NT2/D1 (cell line): ENCODE results near the gene LARP6.

Source experiments
- DNase-seq: peaks from one replicate; pipeline ENCODE4 v3.0.0-alpha.2; 2011; ENCODE audit warnings: low read depth, low spot score
- H3K27me3 ChIP-seq: 2 replicates; pipeline ENCODE4 v1.6.0; 2011; ENCODE audit warnings: mild to moderate bottlenecking; ENCODE audit not compliant: insufficient read length, insufficient read depth
- H3K36me3 ChIP-seq: 2 replicates; pipeline ENCODE4 v1.6.1; 2011; ENCODE audit warnings: mild to moderate bottlenecking, low read length, mixed read lengths; ENCODE audit not compliant: insufficient read depth, insufficient read length
- H3K4me1 ChIP-seq: 2 replicates; pipeline ENCODE4 v1.5.1; 2011; ENCODE audit not compliant: insufficient read depth, insufficient read length
- H3K4me3 ChIP-seq: 2 replicates; pipeline ENCODE4 v1.5.1; 2011; ENCODE audit warnings: low read depth; ENCODE audit not compliant: insufficient read length
- H3K9ac ChIP-seq: 2 replicates; pipeline ENCODE4 v1.6.0; 2011; ENCODE audit warnings: low read depth; ENCODE audit not compliant: insufficient read length
- H3K9me3 ChIP-seq: 2 replicates; pipeline ENCODE4 v1.5.1; 2011; ENCODE audit warnings: mild to moderate bottlenecking, low read length; ENCODE audit not compliant: insufficient read depth
- SUZ12 ChIP-seq: IDR thresholded peaks from 2 replicates; pipeline ENCODE4 v1.6.1; 2011; ENCODE audit not compliant: insufficient read length, insufficient read depth; ENCODE audit errors: extremely low read depth
- YY1 ChIP-seq: IDR thresholded peaks from 2 replicates; pipeline ENCODE4 v1.6.1; 2011; ENCODE audit not compliant: insufficient read length, insufficient read depth
- ZNF274 ChIP-seq: IDR thresholded peaks from 2 replicates; pipeline ENCODE4 v1.6.1; 2011; ENCODE audit warnings: mild to moderate bottlenecking, low read depth, low read length

The LARP6 gene

DNA sequence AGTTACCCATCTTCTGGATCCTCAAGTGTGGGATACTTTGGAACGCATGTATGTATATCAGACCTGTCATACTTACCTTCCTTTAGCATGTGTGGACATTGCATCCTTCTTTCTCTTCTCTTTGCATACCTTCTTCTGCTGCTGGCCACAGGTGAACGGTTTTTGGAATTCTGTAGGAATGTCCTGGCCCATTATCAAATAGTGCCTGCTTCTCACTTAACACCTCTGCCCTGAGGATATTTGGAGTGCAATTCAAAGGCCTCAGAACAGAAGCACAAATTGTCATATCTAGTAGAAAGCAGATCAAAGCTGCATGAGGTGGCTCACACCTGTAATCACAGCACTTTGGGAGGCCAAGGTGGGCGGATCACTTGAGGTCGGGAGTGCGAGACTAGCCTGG, 56.5 kb downstream of the LARP6 start:
- Histone ChIP-seq H3K4me3 (no peak overlapping the region), H3K4me1 (no peaks in the 10 kb centered on the region), H3K9me3 (no peaks in the 10 kb centered on the region), H3K36me3 (no peaks in the 10 kb centered on the region), H3K9ac (no peak overlapping the region), H3K27me3 (no peaks in the 10 kb centered on the region)
- DNase-seq: no peak
- TF ChIP-seq ZNF274 (no peak), SUZ12 (no peak), YY1 (no peak)

- no peaks in the 10 kb centered on the region for H3K4me1 ChIP-seq
- DNase-seq: no peak
Measured at GRCh38 chr15:70796516-70797310, 57.2 kb downstream of the LARP6 start.

DNA sequence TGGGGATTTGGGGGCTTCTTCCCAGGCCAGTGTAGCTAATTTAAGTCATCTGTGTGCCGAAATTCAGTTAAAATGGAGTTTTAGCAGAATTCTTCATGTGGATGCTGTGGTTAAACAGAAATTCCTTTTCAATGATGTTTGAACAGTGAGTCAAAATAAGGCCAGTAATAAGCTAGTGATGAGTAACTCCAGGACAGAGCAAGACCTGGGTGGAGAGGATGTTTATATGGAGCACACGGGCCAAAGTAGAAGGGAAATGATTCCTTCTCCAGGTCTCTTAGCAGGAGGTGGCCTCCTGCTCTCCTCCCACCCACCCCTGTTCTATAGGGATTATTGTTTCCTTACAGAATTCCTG, 58.7 kb downstream of the LARP6 start:
- no peaks in the 10 kb centered on the region for H3K4me1 ChIP-seq
- DNase-seq: no peak
- no peaks in the 10 kb centered on the region for H3K9me3 ChIP-seq
- TF ChIP-seq YY1 (no peak), ZNF274 (no peak), SUZ12 (no peak)
- no peaks in the 10 kb centered on the region for H3K36me3 ChIP-seq
- no peak overlapping the region for H3K4me3 ChIP-seq
- no peak overlapping the region for H3K9ac ChIP-seq
- no peaks in the 10 kb centered on the region for H3K27me3 ChIP-seq

More at GRCh38 chr15:70796516-70797310, 57.2 kb downstream of the LARP6 start:
- Histone ChIP-seq H3K4me3 (no peak overlapping the region), H3K9ac (no peak overlapping the region), H3K36me3 (no peaks in the 10 kb centered on the region), H3K9me3 (no peaks in the 10 kb centered on the region), H3K27me3 (no peaks in the 10 kb centered on the region)
- no peak for TF ChIP-seq ZNF274
- TF ChIP-seq YY1: no peak
- no peak for TF ChIP-seq SUZ12

DNA sequence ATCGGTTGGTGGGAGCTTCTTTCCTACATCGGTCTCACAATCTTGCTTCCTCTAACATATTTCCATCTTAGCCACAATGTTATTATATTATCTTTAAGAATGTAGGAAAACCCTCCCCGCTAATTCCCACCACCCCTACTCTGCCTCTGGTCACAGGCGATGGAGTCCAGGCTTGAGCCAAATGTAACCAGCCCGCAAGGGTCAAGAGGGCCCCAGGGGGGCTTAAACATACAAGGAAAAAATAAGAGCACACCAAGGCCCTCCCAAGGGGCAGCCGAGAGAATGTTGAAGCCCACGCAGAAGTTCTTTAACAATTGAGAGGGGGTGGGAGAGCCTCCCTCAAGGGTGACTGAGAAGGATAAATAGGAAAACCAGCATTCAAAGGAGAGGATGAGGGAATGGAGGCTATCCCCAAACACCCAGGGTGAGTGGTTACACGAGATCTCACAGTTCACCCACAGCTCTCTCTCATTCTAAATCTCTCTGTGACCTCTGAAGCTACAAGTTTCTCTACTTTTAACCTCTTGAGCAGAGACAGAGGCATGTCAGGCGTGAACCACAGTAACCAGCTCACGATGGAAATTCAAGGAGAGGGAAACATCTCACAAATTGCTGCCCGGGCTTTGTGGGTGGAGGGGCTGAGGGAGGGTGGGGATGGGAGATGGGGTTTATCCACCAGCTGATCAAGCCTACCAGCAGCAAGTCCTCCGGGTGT, 59.2 kb downstream of the LARP6 start:
- no peak overlapping the region for H3K4me3 ChIP-seq
- no peak for DNase-seq
- no peak for TF ChIP-seq YY1
- no peaks in the 10 kb centered on the region for H3K4me1 ChIP-seq
- H3K9me3 ChIP-seq: no peaks in the 10 kb centered on the region
- H3K36me3 ChIP-seq: no peaks in the 10 kb centered on the region
- H3K9ac ChIP-seq: no peak overlapping the region
- H3K27me3 ChIP-seq: no peaks in the 10 kb centered on the region

DNA sequence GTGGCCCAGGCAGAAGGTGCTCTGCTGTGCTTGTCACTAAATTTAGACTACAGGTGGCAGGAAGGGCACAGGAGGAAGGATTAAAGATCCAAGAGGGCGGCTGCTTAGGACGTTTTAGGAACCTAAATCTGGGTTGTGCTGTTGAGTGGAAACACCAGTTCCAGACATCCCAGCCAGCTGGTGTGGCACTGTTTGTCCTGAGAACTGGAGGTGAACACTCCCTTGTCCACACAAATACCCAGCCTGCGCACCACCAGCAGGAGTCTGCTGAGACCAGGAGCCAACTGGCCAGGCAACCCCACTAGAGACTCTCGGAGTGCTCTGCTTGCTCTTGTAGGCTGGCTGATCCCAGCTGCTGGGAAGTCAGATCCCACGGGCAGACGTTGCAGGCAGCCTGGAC, 60.3 kb downstream of the LARP6 start:
- Histone ChIP-seq H3K9ac (no peak overlapping the region), H3K4me3 (no peak overlapping the region), H3K4me1 (no peaks in the 10 kb centered on the region), H3K9me3 (no peaks in the 10 kb centered on the region), H3K36me3 (no peaks in the 10 kb centered on the region), H3K27me3 (no peaks in the 10 kb centered on the region)
- DNase-seq: no peak
- no peak for TF ChIP-seq SUZ12
- no peak for TF ChIP-seq YY1
- no peak for TF ChIP-seq ZNF274

GRCh38 chr15:70792171-70792573, 61.8 kb downstream of the LARP6 start:
- H3K9ac ChIP-seq: no peak overlapping the region
- H3K4me3 ChIP-seq: no peak overlapping the region

DNA sequence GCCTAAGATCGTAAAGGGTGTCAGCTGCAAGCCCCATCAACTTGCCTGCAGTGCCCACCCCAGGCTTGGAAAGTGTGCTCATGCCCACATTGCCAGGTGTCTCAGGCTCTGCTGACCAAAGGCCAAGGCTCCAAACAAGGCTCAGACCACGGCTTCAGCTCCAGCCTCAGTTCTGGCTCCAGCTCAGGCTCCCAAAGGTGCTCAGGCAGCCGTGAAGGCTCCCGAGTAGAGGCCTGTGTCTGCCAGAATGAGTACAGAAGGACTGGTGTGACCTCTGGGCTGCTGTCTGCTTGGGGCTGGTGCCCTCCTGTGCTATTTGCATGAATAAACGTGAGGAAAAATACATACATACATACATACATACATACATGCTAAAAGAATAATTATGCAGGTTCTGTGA, 62.7 kb downstream of the LARP6 start:
- H3K4me1 ChIP-seq: no peaks in the 10 kb centered on the region
- H3K27me3 ChIP-seq: no peaks in the 10 kb centered on the region
- no peak for TF ChIP-seq SUZ12
- TF ChIP-seq ZNF274: no peak
- TF ChIP-seq YY1: no peak
- no peak overlapping the region for H3K4me3 ChIP-seq
- DNase-seq: no peak
- H3K9ac ChIP-seq: no peak overlapping the region
- no peaks in the 10 kb centered on the region for H3K9me3 ChIP-seq
- H3K36me3 ChIP-seq: no peaks in the 10 kb centered on the region

More at GRCh38 chr15:70792171-70792573, 61.8 kb downstream of the LARP6 start:
- DNase-seq: no peak
- no peak for TF ChIP-seq YY1
- TF ChIP-seq ZNF274: no peak
- no peak for TF ChIP-seq SUZ12
- no peaks in the 10 kb centered on the region for H3K36me3 ChIP-seq
- no peaks in the 10 kb centered on the region for H3K27me3 ChIP-seq
- no peaks in the 10 kb centered on the region for H3K4me1 ChIP-seq
- H3K9me3 ChIP-seq: no peaks in the 10 kb centered on the region

GRCh38 chr15:70789213-70789612, 64.7 kb downstream of the LARP6 start:
- H3K4me3 ChIP-seq: no peak overlapping the region
- no peaks in the 10 kb centered on the region for H3K4me1 ChIP-seq
- no peak overlapping the region for H3K9ac ChIP-seq
- H3K27me3 ChIP-seq: no peaks in the 10 kb centered on the region
- H3K9me3 ChIP-seq: no peaks in the 10 kb centered on the region
- DNase-seq: no peak
- no peaks in the 10 kb centered on the region for H3K36me3 ChIP-seq
- TF ChIP-seq ZNF274 (no peak), YY1 (no peak), SUZ12 (no peak)
